Glutamatergic neuron (in vitro differentiated cells): Measurements from ENCODE around the gene NTM. TPM values are rescaled to one million over a fixed set of nuclear protein-coding genes. Genes with fewer than 3 reads are reported as not detected.

Experiments
- DNase-seq: peaks from one replicate; pipeline ENCODE4 v3.0.0; 2022
- H3K27ac Mint-ChIP-seq: one replicate; pipeline ENCODE4 v1.8.0; 2020; ENCODE audit warnings: mild to moderate bottlenecking, mixed read lengths, inconsistent platforms; ENCODE audit not compliant: unreplicated experiment
- H3K27me3 Mint-ChIP-seq: one replicate; pipeline ENCODE4 v1.8.0; 2020; ENCODE audit warnings: mild to moderate bottlenecking, moderate library complexity, mixed read lengths, inconsistent platforms; ENCODE audit not compliant: unreplicated experiment
- H3K36me3 Mint-ChIP-seq: one replicate; pipeline ENCODE4 v1.8.0; 2020; ENCODE audit warnings: mild to moderate bottlenecking, mixed read lengths, inconsistent platforms; ENCODE audit not compliant: unreplicated experiment
- H3K4me1 Mint-ChIP-seq: one replicate; pipeline ENCODE4 v1.8.0; 2020; ENCODE audit warnings: mild to moderate bottlenecking, low read depth, mixed read lengths, inconsistent platforms; ENCODE audit not compliant: unreplicated experiment
- H3K4me3 Mint-ChIP-seq: one replicate; pipeline ENCODE4 v1.8.0; 2020; ENCODE audit warnings: mild to moderate bottlenecking, mixed read lengths, inconsistent platforms; ENCODE audit not compliant: unreplicated experiment
- H3K9me3 Mint-ChIP-seq: one replicate; pipeline ENCODE4 v1.8.0; 2020; ENCODE audit warnings: mild to moderate bottlenecking, moderate library complexity, mixed read lengths, inconsistent platforms; ENCODE audit not compliant: unreplicated experiment
- CTCF ChIP-seq: fragments of 200-600 bp; sonication (generic); IDR thresholded peaks from one replicate; pipeline ENCODE4 v1.5.0; 2021; ENCODE audit not compliant: partially characterized antibody, unreplicated experiment
- total RNA-seq: library from RNA; stranded (reverse); fragmentation: NEBNext Ultra II Directional; extraction: Animal tissue kit (Norgen Biotek cat#: 25700); gene quantifications from one replicate; pipeline ENCODE4 v1.2.1, GENCODE V29; 2021; ENCODE audit not compliant: unreplicated experiment

Gene NTM
- total RNA-seq, 1 donor from 2014 or later = 1.2 TPM

- H3K4me1 Mint-ChIP-seq = no peaks in the 10 kb centered on the region
- H3K27ac Mint-ChIP-seq = no peak overlapping the region
- no peak overlapping the region for H3K4me3 Mint-ChIP-seq
- no peaks in the 10 kb centered on the region for H3K9me3 Mint-ChIP-seq
- peaks cover 1% of the 10 kb centered on the region for H3K27me3 Mint-ChIP-seq
- TF ChIP-seq CTCF = no peak
- DNase-seq = no peak
- no peaks in the 10 kb centered on the region for H3K36me3 Mint-ChIP-seq
These were observed 547.4 kb downstream of the NTM start for GRCh38 chr11:131917634-131918384.

GRCh38 chr11:131918663-131919062 lies 548.2 kb downstream of the NTM start:
- H3K4me1 Mint-ChIP-seq = no peaks in the 10 kb centered on the region
- no peaks in the 10 kb centered on the region for H3K36me3 Mint-ChIP-seq
- H3K4me3 Mint-ChIP-seq = no peak overlapping the region
- no peaks in the 10 kb centered on the region for H3K9me3 Mint-ChIP-seq
- no peak for TF ChIP-seq CTCF
- no peak overlapping the region for H3K27ac Mint-ChIP-seq
- no peak for DNase-seq
- peaks cover 1% of the 10 kb centered on the region for H3K27me3 Mint-ChIP-seq

- no peaks in the 10 kb centered on the region for H3K9me3 Mint-ChIP-seq
- DNase-seq = no peak
- no peaks in the 10 kb centered on the region for H3K4me1 Mint-ChIP-seq
- no peaks in the 10 kb centered on the region for H3K36me3 Mint-ChIP-seq
- no peak overlapping the region for H3K27ac Mint-ChIP-seq
- no peak overlapping the region for H3K4me3 Mint-ChIP-seq
- no peaks in the 10 kb centered on the region for H3K27me3 Mint-ChIP-seq
- TF ChIP-seq CTCF = no peak
These were observed 551.8 kb downstream of the NTM start for GRCh38 chr11:131922220-131922619.

GRCh38 chr11:131923309-131923708 lies 552.9 kb downstream of the NTM start:
- no peak overlapping the region for H3K4me3 Mint-ChIP-seq
- no peaks in the 10 kb centered on the region for H3K36me3 Mint-ChIP-seq
- H3K4me1 Mint-ChIP-seq = no peaks in the 10 kb centered on the region
- no peak for DNase-seq
- no peak for TF ChIP-seq CTCF
- no peaks in the 10 kb centered on the region for H3K27me3 Mint-ChIP-seq
- H3K9me3 Mint-ChIP-seq = no peaks in the 10 kb centered on the region
- no peak overlapping the region for H3K27ac Mint-ChIP-seq

GRCh38 chr11:131924001-131924400 lies 553.6 kb downstream of the NTM start:
- Mint-ChIP-seq H3K4me1 (no peaks in the 10 kb centered on the region), H3K27ac (no peak overlapping the region), H3K36me3 (no peaks in the 10 kb centered on the region), H3K4me3 (no peak overlapping the region), H3K9me3 (no peaks in the 10 kb centered on the region), H3K27me3 (no peaks in the 10 kb centered on the region)
- DNase-seq = no peak
- no peak for TF ChIP-seq CTCF
